HG02610 (cell line): Measurements from ENCODE around the gene RITA1.
A peak's percentile ranks its signal among the peaks of the same experiment; 100 is the strongest.
"Not testable (repeated sequence)": the region's sequence is repeated elsewhere in the genome, so short reads cannot be mapped to it uniquely, and the experiment has no call there.

Experiments
- ATAC-seq: cut with Tn5 transposase; IDR thresholded peaks from one replicate; pipeline ENCODE4 v1.9.1; 2021; ENCODE audit warnings: mild to moderate bottlenecking, moderate library complexity; ENCODE audit not compliant: unreplicated experiment

Gene RITA1

DNA sequence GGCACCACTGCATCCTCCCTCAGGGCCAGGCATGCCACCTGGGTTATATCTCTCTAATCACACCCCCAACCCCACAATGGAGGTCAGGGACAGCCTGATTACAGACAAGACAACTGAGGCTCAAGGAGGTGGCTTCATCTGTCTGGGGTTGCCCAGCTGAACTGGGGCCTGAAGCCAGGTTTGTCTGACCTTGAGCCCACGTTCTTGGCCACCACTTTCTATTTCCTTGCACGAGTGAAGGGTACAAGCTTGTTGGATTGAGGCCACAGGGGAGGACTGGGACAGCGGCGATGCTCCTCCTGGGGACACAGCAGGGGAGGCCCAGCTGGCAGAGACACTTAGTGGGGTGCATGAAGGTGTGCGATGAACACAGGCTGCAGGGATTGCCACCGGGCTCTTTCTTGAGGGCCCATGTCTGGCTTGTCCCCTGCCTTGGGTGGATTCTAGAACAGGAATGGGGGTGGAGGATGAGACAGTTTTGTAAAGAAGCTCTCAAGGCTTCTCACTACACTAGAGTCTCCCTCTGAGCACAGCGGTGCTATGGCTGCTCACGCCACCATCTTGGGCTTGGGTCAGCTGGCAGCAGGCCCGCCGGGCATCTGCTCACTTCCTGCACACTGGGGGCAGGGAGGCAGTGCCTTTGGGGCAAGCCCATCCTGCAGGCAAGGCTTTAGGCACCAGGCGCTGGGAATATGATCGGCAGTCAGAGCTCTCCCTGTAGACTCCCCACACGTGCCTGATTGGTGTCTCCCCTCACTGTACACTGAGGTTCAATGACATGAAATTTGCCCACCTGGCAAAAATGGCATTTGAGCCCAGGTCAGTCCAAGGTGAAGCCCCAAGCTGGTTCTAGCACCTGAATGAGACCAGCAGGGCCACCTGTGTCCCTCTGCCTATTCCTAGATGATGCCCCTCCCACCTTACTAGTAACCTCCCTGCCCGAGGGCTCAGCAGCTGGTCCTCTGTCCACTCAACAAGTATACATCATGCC is 16.0 kb downstream of the RITA1 start:
- ATAC-seq, result no peak

DNA sequence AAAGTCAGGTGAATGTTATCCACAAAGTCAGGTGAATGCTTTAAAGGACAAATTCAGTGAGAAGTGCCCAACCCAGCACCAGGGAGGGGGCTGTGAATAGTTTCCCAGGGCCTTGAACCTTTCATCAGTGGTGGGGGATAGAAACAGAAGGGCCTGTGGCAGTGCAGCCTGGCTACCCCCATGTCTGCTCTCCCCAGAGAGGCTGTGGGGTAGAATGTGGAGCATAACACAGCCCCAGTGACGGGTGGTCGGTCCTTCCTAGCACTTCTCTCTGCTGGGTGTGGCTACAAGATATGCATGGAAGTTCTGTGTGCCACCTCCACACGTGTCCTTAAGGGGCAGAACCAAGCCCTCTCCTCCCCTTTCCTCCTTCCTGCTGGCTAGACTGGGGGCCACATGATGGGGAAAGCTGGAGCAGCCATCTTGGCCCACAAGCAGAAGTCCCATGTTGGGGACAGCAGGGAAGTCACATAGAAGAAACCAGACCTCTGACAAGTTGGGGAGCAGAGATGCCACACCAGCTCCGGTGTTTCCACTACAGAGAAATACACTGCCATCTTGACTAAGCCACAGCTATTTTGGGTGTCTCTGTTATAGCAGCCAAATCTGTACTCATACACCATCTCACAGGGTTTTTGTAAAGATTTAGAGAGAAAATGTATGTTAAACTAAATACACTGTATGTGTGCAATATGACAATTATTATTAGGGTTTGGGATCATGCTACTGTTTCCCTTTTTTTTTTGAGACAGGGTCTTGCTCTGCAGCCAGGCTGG is 17.0 kb downstream of the RITA1 start:
- ATAC-seq, result no peak

DNA sequence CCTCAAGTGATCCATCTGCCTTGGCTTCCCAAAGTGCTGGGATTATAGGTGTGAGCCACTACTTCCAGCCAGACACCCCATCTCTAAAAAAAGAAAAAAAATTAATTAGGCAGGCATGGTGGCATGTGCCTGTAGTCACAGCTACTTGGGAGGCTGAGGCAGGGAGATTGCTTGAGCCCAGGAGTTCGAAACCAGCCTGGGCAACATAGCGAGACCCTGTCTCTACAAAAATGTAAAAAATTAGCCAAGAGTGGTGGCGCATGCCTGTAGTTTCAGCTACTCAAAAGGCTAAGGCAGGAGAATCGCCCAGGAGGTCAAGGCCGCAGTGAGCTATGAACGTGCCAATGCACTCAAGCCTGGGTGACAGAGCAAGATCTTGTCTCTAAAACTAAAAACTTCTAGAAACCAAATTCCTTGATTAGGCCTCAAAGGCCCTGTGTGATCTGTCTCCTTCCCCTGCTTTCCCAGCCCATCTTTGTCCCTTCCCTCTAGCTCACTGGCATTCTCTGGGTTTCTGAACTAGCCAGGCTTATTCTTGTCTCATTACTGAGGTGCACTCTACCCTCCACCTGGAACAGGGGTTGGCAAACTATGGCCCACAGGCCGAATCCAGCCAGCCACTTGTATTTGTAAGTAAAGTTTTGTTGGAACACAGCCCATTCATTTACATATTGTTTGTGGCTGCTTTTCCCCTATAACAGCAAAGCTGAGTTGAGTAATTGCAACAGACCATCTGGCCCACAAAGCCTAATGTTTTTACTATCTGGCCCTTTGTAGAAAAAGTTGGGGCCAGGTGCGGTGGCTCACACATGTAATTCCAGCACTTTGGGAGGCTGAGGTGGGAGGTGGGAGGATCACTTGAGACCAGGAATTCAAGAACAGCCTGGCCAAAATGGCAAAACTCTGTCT is 18.6 kb downstream of the RITA1 start:
- no peak for ATAC-seq

- no peak for ATAC-seq
Measured at GRCh38 chr12:113204804-113205203, 19.3 kb downstream of the RITA1 start.

DNA sequence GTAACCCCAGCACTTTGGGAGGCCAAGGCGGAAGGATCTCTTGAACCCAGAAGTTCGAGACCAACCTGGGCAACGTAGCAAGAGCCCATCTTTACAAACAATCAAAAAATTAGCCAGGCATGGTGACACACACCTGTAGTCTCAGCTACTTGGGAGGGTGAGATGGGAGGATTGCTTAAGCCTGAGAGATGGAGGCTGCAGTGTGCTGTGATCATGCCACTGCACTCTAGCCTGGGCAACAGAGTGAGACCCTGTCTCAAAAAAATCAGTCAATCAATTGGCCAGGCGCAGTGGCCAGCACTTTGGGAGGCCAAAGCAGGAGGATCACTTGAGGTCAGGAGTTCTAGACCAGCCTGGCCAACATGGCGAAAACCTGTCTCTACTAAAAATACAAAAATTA is 21.3 kb downstream of the RITA1 start:
- not testable (repeated sequence) for ATAC-seq

DNA sequence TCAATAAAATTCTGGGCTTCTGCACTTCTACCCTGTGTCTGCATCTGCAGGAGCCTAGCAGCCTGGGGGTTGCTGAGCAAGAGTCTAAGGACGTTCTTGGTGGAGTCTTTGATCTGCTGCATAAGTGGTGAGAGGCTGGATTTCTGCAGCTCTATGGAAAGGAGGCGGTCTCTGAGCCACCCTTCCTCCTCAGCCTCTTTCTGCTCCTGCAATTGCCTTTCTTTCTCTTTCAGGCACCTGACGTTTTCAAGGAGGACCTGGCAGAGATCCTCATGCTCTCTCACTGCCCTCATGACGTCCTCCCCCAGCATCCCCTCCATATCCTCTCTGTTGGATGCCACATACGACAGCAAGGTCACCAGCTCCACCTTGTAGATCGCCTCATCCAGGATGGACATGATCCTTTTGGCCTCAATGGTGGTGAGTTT is 22.1 kb downstream of the RITA1 start:
- no peak for ATAC-seq

GRCh38 chr12:113208041-113208934 is 22.8 kb downstream of the RITA1 start:
- peak; percentile 77 for ATAC-seq

GRCh38 chr12:113211160-113211559 is 25.6 kb downstream of the RITA1 start:
- no peak for ATAC-seq

DNA sequence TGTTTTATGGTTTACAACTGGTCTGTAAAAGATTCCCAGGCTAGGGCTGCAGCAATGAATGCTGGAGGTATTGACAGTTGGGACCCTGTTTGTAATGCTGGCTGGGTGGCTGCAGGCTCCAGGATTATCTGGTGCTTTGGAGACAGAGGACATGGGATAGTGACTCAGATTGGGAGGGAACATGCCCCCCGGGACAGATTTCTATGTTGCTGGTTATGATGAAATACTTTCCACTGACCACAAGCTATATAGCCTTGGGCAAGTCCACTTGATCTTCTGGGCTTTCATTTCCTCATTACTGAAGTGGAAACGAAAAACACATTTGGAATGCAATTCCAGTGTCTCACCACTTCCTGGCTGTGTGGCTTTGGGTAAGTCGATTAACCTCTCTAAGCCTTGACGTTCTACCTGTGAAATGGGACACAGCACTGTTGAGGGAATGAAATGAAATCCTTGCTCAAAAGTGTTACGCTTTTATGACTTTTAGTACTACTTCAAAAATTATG is 29.4 kb downstream of the RITA1 start:
- ATAC-seq, result peak; percentile 55

DNA sequence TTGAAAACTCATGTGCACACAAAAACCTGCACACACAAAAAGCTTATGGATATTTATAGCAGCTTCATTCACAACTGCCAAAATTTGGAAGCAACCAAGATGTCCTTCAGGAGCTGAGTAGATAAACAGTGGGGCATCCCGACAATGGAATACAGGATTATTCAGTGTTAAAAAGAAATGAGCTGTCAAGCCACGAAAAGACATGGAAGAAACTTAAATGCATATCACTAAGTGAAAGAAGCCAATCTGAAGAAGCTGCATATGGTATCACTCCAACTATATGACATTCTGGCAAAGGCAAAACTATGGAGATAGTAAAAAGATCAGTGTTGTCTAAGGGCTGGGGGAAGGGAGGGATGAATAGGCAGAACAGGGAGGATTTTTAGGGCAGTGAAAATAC is 30.5 kb downstream of the RITA1 start:
- no peak for ATAC-seq

- no peak for ATAC-seq
Measured at GRCh38 chr12:113220593-113221180, 35.2 kb downstream of the RITA1 start.

DNA sequence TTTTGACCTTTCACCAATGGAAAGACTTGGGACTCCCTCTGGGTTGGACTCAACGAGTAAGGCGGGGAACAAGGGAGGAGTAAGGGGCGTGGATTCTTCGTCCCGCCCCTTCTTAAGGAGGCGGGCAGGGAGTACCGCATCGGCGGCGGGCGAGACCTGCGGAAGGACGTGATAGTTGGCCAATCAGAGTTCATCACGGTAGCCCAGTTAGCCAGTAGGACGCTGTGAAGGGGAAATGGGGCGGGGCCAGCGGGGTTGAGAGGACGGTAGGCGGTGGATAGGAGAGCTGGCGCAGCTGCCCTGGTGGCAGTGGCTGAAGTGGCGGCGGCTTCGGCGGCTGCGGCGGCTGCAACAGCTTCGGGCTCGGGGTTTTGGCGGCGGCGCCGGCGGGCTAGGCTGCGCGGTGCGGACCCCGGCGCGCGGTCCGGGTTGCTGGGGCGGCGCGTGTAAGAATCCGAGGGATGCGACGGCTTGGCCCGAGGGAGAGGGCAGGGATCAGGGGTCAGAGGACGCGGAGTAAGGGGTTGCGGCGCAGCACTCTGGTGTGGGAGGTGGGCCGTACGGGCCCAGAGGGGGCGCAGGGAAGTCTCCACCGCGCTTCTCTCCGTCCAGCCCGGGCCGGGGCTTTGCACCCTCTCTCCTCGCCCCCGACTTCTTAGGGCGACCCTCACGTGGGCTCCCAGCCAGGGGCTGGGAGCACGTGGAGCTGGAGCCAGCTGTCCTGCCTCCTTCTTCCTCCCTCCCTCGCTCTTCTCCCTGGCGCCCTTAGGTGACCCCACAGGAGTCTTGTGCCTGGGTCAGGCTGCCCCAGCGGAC is 35.9 kb downstream of the RITA1 start, which contains the start of gene TPCN1:
Gene TPCN1 (plus strand): TSS at position 284 of the 816 bp plus-strand sequence. CDS start 5,389 bp downstream, outside the sequence.
- peak; percentile 91 for ATAC-seq

- ATAC-seq, result no peak
Measured at GRCh38 chr12:113221997-113222729, 36.6 kb downstream of the RITA1 start.

DNA sequence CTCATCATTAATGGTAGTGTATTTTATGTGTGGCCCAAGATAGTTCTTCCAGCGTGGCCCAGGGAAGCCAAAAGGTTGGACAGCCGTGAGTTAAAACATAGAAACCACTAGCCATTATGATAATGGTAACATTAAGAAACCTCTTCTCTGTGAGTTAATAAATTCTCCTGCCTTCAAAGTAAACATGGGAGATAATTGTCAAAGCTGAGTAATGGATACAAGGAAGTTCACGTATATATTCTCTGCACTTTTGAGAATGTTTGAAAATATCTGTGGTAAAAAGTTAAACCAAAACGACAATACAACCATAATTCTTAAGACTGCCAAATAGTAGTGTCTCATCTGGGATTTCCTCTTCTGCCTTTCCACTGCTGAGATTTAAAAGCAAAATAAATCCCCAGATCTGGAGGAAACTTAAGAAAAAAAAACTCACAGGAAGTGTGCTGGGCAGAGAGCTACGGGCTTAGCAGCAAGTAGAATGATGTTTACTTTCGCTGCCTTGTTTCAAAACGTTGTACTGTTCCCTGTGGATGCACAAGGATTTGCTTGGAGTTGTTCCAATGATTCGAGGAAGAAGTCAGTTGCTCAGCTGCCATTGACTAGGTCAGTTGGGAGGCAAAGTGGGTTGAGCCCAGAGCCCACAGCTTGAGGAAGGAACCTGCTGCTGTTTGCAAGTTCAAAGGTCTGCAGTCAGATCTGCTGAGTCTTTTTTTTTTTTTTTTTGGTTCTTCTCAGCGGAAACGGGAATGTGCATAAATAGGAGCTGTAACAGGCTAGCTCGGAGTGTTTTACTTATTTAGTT is 37.4 kb downstream of the RITA1 start:
- no peak for ATAC-seq

DNA sequence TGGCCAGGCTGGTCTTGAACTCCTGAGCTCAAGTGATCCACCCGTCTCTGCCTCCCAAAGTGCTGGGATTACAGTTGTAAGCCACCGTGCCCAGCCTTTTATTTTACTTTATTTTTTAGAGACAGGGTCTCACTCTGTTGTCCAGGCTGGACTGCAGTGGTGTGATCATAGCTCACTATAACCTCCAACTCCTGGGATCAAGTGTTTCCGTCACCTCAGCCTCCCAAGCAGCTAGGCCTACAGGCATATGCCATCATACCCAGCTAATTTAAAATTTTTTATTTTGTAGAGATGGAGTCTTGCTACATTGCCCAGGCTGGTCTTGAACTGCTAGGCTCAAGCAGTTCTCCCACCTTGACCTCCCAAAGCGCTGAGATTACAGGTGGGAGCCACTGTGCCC is 39.4 kb downstream of the RITA1 start:
- ATAC-seq, result no peak

DNA sequence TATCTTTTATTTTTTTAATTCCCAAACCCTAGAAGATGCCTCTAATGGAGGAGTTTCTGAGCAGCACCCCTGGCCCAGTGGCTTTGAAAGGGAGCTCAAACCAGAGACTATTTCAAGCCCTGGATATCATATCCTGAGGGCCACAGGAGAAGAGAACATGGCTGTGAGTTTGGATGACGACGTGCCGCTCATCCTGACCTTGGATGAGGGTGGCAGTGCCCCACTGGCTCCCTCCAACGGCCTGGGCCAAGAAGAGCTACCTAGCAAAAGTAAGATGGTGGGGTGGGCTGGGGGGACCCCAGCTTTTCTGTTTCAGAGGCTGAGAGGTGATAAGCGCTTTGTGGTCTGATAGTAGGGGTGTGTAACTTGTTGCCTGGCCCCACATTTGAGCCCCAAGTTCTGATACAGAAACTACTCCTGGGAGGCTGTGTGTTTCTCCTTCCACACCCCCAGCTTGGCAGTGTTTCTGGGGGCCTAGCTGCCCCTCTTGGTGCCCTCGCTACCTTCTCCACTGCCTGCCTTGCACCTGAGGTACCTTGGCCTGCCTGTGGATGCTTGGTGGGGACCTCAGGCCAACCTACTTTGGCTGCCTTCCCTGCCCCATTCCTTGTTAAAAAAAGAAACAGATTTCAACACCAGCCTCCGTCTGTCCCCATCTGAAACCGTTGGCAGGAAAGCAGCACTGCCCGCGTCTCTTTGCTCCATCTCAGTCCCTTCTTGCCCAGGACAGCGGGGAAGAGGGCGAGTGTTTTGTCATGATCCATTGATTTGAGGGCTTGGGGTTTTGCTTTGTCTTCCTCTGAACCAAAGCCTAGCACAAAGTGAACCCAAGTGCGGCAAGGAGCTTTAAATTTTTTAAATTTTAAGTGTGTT is 41.4 kb downstream of the RITA1 start:
- no peak for ATAC-seq
